Psoas muscle (tissue), 8 donors: ENCODE results near the gene UNC5C. TPM values are rescaled to one million over a fixed set of nuclear protein-coding genes. Genes with fewer than 3 reads are reported as not detected.

Source experiments
- ATAC-seq, 4 donors: fragments of 200-7000 bp; cut with Tn5 transposase; one replicate each; pipeline ENCODE4 v1.9.1; 2020; ENCODE audit warnings: moderate library complexity in 3 of 4, mild to moderate bottlenecking in 2 of 4
- DNase-seq, 2 donors: peaks; one replicate each; pipeline ENCODE4 v3.0.0-alpha.2; 2020
- H3K27ac ChIP-seq: fragments of 200-600 bp; one replicate; pipeline ENCODE4 v1.8.0; 2022
- H3K27me3 ChIP-seq, 3 donors: fragments of 200-600 bp in 1 of 3; one replicate each; pipeline versions ENCODE4 v1.6.1 to v1.8.0; 2013 to 2022; ENCODE audit warnings: low read length in 2 of 3, mild to moderate bottlenecking in 2 of 3, moderate library complexity in 1 of 3; ENCODE audit not compliant: insufficient read depth in 3 of 3
- H3K36me3 ChIP-seq, 2 donors: fragments of 200-600 bp in 1 of 2; one replicate each; pipeline versions ENCODE4 v1.6.1 to v1.8.0; 2013 to 2022; ENCODE audit warnings: low read depth in 1 of 2, mild to moderate bottlenecking in 1 of 2, moderate library complexity in 1 of 2; ENCODE audit not compliant: insufficient read depth in 1 of 2
- H3K4me1 ChIP-seq: fragments of 200-600 bp; one replicate; pipeline ENCODE4 v1.8.0; 2022
- H3K4me3 ChIP-seq: fragments of 200-600 bp; one replicate; pipeline ENCODE4 v1.8.0; 2022; ENCODE audit warnings: mild to moderate bottlenecking
- H3K9me3 ChIP-seq: fragments of 200-600 bp; one replicate; pipeline ENCODE4 v1.8.0; 2022
- WGBS, 3 donors: extraction: QIAGEN DNeasy Blood & Tissue Kit; methylation state at CpG; one replicate each; pipeline versions ENCODE4 v1.1.6 to v1.1.7; 2013; 5-methylcytosine and 5-hydroxymethylcytosine counted together
- intact Hi-C, 2 donors: fragments of 100-400 bp; cut with DNase I; formaldehyde crosslinking; loops; one replicate each; pipeline versions ENCODE4 v1.11.0 to v1.14.2; 2022
- polyA plus RNA-seq, 3 donors: library from polyadenylated mRNA; stranded (reverse); fragments of 200-250 nt; gene quantifications; one replicate each; pipeline ENCODE4 v1.2.3, GENCODE V29; 2013
- total RNA-seq, 4 donors: library from RNA; stranded (reverse); fragmentation: NEBNext Ultra II Directional in 2 of 4; extraction: Animal tissue kit (Norgen Biotek cat#: 25700) in 2 of 4; gene quantifications; one replicate each; pipeline versions ENCODE4 v1.2.1 to v1.2.4, GENCODE V29; 2021 to 2023
- TF ChIP-seq, protein P1 (sequence below): fragments of 200-600 bp; IDR thresholded peaks from one replicate; pipeline ENCODE4 v1.8.0; 2022; ENCODE audit warnings: antibody characterized with exemption
- donor health status: healthy with polysubstance abuse.
- donor health status: DM: no; HTN: no; CAD: no; lungs with moderate emphysema.
- donor health status: Bipolar disorder and iron deficiency.
- donor health status: healthy.
- donor health status: DM: yes; HTN: yes; CAD: no.
- donor health status: DM: no; HTN: no; CAD: no.
- donor health status: DM: no; HTN: no; CAD: no.
- donor health status: DM: yes; HTN: yes; CAD: no.

The UNC5C gene
- total and polyA plus RNA-seq, 7 donors, result 0.04 to 1.1 (median 0.19) TPM

GRCh38 chr4:95544113-95545103 lies 4.4 kb downstream of the UNC5C start:
- Histone ChIP-seq H3K4me1 (no peaks in the 10 kb centered on the region), H3K4me3 (no peak overlapping the region), H3K27me3 (peaks cover 0 to 30% (median 11%) of the 10 kb centered on the region in 3 donors), H3K36me3 (no peaks in the 10 kb centered on the region), H3K9me3 (no peaks in the 10 kb centered on the region), H3K27ac (no peak overlapping the region)
- DNase-seq (no peak), ATAC-seq (no peak)
- 67 to 74% (median 70%) methylated on average over 8 of the region's 8 CpGs for WGBS, 3 donors
- intact Hi-C loops, result no loop called here
- TF ChIP-seq, protein P1, sequence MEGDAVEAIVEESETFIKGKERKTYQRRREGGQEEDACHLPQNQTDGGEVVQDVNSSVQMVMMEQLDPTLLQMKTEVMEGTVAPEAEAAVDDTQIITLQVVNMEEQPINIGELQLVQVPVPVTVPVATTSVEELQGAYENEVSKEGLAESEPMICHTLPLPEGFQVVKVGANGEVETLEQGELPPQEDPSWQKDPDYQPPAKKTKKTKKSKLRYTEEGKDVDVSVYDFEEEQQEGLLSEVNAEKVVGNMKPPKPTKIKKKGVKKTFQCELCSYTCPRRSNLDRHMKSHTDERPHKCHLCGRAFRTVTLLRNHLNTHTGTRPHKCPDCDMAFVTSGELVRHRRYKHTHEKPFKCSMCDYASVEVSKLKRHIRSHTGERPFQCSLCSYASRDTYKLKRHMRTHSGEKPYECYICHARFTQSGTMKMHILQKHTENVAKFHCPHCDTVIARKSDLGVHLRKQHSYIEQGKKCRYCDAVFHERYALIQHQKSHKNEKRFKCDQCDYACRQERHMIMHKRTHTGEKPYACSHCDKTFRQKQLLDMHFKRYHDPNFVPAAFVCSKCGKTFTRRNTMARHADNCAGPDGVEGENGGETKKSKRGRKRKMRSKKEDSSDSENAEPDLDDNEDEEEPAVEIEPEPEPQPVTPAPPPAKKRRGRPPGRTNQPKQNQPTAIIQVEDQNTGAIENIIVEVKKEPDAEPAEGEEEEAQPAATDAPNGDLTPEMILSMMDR, result no peak

DNA sequence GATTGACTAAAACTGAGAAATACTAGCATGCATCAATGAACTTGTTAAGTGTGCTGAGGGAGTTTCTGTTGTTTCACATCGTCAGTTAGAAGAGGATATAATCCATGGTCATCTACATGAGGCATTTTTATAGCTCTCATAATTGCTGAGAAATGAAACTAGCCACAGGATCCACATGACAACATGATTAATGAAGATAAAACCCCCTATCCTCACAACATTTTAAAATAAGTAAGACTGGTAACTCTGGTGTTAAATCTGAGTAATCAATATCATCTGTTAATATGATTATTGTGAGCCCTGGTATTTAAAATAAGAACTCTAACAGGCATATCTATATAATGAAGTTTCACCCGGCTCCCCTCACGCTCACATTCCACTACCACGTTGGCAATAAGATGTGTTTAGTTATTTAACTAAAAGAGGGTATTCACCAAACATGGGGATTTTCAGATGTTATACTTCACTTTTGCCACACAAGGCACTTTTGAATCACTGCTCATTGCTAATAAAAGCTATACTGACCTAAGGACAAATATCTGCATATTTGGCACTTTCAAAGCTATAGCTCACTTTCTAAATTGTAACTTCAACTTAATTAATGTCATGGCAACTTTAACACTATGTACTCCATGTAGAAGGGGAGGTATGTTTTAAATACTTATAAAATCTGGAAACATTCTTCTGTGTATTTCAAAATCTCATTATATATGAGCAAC lies 6.7 kb downstream of the UNC5C start:
- Histone ChIP-seq H3K4me1 (no peaks in the 10 kb centered on the region), H3K27me3 (peaks cover 0 to 9% (median 1%) of the 10 kb centered on the region in 3 donors), H3K9me3 (no peaks in the 10 kb centered on the region), H3K27ac (no peak overlapping the region), H3K36me3 (no peaks in the 10 kb centered on the region), H3K4me3 (no peak overlapping the region)
- DNase-seq, result no peak
- no peak for ATAC-seq
- intact Hi-C loops, result no loop called here
- TF ChIP-seq, protein P1, result no peak
- WGBS, 3 donors, result 42 to 51% (median 50%) methylated on average over 4 of the region's 4 CpGs

- no peak overlapping the region for H3K27ac ChIP-seq
- TF ChIP-seq, protein P1, result no peak
- WGBS, 3 donors, result 72 to 77% (median 77%) methylated on average over 3 of the region's 3 CpGs
- H3K27me3 ChIP-seq, result peaks cover 0 to 2% (median 0%) of the 10 kb centered on the region in 3 donors
- no peaks in the 10 kb centered on the region for H3K9me3 ChIP-seq
- intact Hi-C loops, result no loop called here
- ATAC-seq, result no peak
- no peak for DNase-seq
- H3K4me3 ChIP-seq, result no peak overlapping the region
- no peaks in the 10 kb centered on the region for H3K4me1 ChIP-seq
- no peaks in the 10 kb centered on the region for H3K36me3 ChIP-seq
Measured at GRCh38 chr4:95541094-95541493, 7.7 kb downstream of the UNC5C start.

DNA sequence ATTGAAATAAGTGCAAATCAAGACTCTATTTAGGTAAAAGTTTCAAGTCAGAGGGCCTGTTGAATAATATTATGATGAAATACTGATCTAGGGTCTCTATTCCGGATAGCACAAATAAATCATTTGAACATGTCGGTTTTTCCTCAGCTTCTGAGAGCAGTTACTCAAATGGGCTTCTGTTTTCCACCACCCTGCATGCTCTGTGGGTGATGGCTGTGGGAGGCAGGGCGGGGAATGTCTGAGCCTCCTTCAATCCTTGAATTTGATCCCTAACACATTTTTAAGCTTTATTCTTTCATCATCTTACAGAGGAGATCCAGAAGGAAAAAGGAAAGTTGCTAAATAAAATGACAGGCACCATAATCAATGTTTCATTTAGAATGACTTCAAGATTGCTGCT lies 8.5 kb downstream of the UNC5C start:
- no peaks in the 10 kb centered on the region for H3K27me3 ChIP-seq
- H3K9me3 ChIP-seq, result no peaks in the 10 kb centered on the region
- ATAC-seq (no peak), DNase-seq (no peak)
- H3K27ac ChIP-seq, result no peak overlapping the region
- H3K4me1 ChIP-seq, result no peaks in the 10 kb centered on the region
- TF ChIP-seq, protein P1, result no peak
- 48 to 51% (median 49%) methylated on average over 3 of the region's 3 CpGs for WGBS, 3 donors
- intact Hi-C loops, result no loop called here
- no peaks in the 10 kb centered on the region for H3K36me3 ChIP-seq
- H3K4me3 ChIP-seq, result no peak overlapping the region
